K562 (cell line): ENCODE results near the gene RNU1-2. TPM values are rescaled to one million over a fixed set of nuclear protein-coding genes. Genes with fewer than 3 reads are reported as not detected.
"Not testable (repeated sequence)": the region's sequence is repeated elsewhere in the genome, so short reads cannot be mapped to it uniquely, and the experiment has no call there.

Source experiments
- ATAC-seq: fragments of 200-7000 bp; cut with Tn5 transposase; 3 replicates; pipeline ENCODE4 v1.9.1; 2020; ENCODE audit warnings: moderate library complexity
- BruUV-seq: library from RNA; stranded (reverse); fragments of 400-500 nt; replicated peaks from 2 replicates; lab custom pipeline; 2021; lab: Mats Ljungman, UMichigan
- CTCF ChIA-PET: fragments of 300-600 bp; formaldehyde crosslinking; extraction: SDS; loops from one replicate; lab custom pipeline; 2021; ENCODE audit warnings: low intra/inter-chr PET ratio; lab: Yijun Ruan, JAX
- POLR2A ChIA-PET: fragments of 300-600, 350-650 bp; sonication (Branson Sonifier 250); formaldehyde crosslinking; extraction: SDS; loops from one replicate; lab custom pipeline; 2021; ENCODE audit warnings: antibody characterized with exemption, inconsistent platforms; lab: Yijun Ruan, JAX
- DNase-seq, 4 experiments: peaks; one replicate each; pipeline versions ENCODE4 v3.0.0 to v3.0.0-alpha.2; 2011 to 2018; ENCODE audit warnings: low spot score in 3 of 4, mixed read lengths in 3 of 4; ENCODE audit errors: extremely low read depth in 1 of 4
- FAIRE-seq: peaks from 2 replicates; lab custom pipeline; 2011; peaks lifted over from hg19 to GRCh38; lab: Jason Lieb, UNC
- H2AFZ ChIP-seq: 2 replicates; pipeline ENCODE4 v1.6.0; 2011; ENCODE audit warnings: low read depth, low read length, control low read depth, inconsistent platforms
- H3K27ac ChIP-seq: fragments of 200-600 bp; 3 replicates; pipeline ENCODE4 v1.8.0; 2011; ENCODE audit warnings: low read depth, mild to moderate bottlenecking, control low read depth, inconsistent platforms, low read length, moderate library complexity, mixed read lengths; ENCODE audit errors: extremely low read depth
- H3K27me3 ChIP-seq, 2 experiments: fragments of 300-600 bp in 1 of 2; 2 replicates in 1 of 2; 3 replicates in 1 of 2; pipeline versions ENCODE4 v1.6.0 to v1.8.0; 2011; ENCODE audit warnings: inconsistent platforms in 2 of 2, low read length in 2 of 2, mild to moderate bottlenecking in 1 of 2, mixed read lengths in 1 of 2, moderate library complexity in 1 of 2; ENCODE audit not compliant: control insufficient read depth in 2 of 2, insufficient read depth in 2 of 2
- H3K36me3 ChIP-seq: fragments of 300-600 bp; 3 replicates; pipeline ENCODE4 v1.8.0; 2011; ENCODE audit warnings: mild to moderate bottlenecking, low read length, inconsistent platforms; ENCODE audit not compliant: control insufficient read depth, insufficient read depth
- H3K4me1 ChIP-seq, 2 experiments: fragments of 200-600 bp in 1 of 2; replicated peaks in 1 of 2; 2 replicates in 1 of 2; 3 replicates in 1 of 2; pipeline versions ENCODE4 v1.5.1 to v1.8.0; 2011; ENCODE audit warnings: inconsistent platforms in 2 of 2, low read length in 2 of 2, mild to moderate bottlenecking in 1 of 2, mixed read lengths in 1 of 2, moderate library complexity in 1 of 2; ENCODE audit not compliant: control insufficient read depth in 2 of 2, insufficient read depth in 2 of 2
- H3K4me2 ChIP-seq: 2 replicates; pipeline ENCODE4 v1.6.1; 2011; ENCODE audit warnings: low read length, control low read depth, inconsistent platforms, mixed read lengths; ENCODE audit not compliant: insufficient read depth
- H3K4me3 ChIP-seq: fragments of 200-600 bp; sonication (generic), shearing (Covaris generic); 2 replicates; pipeline ENCODE4 v1.5.1; 2016; ENCODE audit warnings: control low read depth, inconsistent platforms
- H3K79me2 ChIP-seq: fragments of 200-600 bp; 3 replicates; pipeline ENCODE4 v1.8.0; 2011; ENCODE audit warnings: low read length, inconsistent platforms; ENCODE audit not compliant: control insufficient read depth, insufficient read depth
- H3K9ac ChIP-seq, 2 experiments: 2 replicates each; pipeline versions ENCODE4 v1.6.0 to v1.6.1; 2011; ENCODE audit warnings: low read depth in 2 of 2, low read length in 2 of 2, control low read depth in 1 of 2, inconsistent platforms in 1 of 2, mild to moderate bottlenecking in 1 of 2, mixed read lengths in 1 of 2; ENCODE audit not compliant: insufficient read depth in 1 of 2
- H3K9me1 ChIP-seq: one replicate; pipeline ENCODE4 v1.6.0; 2011; ENCODE audit warnings: inconsistent platforms, mild to moderate bottlenecking, low read length, moderate library complexity; ENCODE audit not compliant: control insufficient read depth, insufficient read depth
- H3K9me3 ChIP-seq: replicated peaks from 2 replicates; pipeline ENCODE4 v1.5.1; 2011; ENCODE audit warnings: low read depth, low read length, inconsistent platforms; ENCODE audit not compliant: control insufficient read depth, insufficient read depth
- H4K20me1 ChIP-seq: replicated peaks from 2 replicates; pipeline ENCODE4 v1.6.1; 2011; ENCODE audit warnings: low read length, inconsistent platforms, mixed read lengths; ENCODE audit not compliant: control insufficient read depth, insufficient read depth
- EP300 ChIP-seq: IDR thresholded peaks from 2 replicates; pipeline ENCODE4 v1.6.1; 2012; ENCODE audit warnings: low read length, improper control_type of control experiment
- WGBS: fragments of 100-300 bp; shearing (Covaris generic); methylation state at CpG from one replicate; pipeline ENCODE4 v1.1.6; 2016; ENCODE audit warnings: low coverage, mixed read lengths; ENCODE audit not compliant: insufficient coverage; ENCODE audit errors: missing lambda C conversion rate; 5-methylcytosine and 5-hydroxymethylcytosine counted together
- in situ Hi-C: fragments of 300-500 bp; cut with MboI; formaldehyde crosslinking; loops from 4 replicates; pipeline ENCODE4 v1.15.0; 2018; ENCODE audit warnings: inconsistent platforms, mixed read lengths
- intact Hi-C: fragments of 100-400 bp; cut with micrococcal nuclease; formaldehyde crosslinking; loops from 2 replicates; pipeline ENCODE4 v1.14.2; 2022
- polyA plus RNA-seq, 8 experiments: library from polyadenylated mRNA; depleted of rRNA in 4 of 8; stranded (reverse) in 5 of 8; unstranded in 3 of 8; fragments of >200 nt; fragmentation: Nextera tagmentation in 2 of 8; fragmentation: Illumina TruSeq in 1 of 8; extraction: Ambion mirVana in 2 of 8; extraction: Trizol in 1 of 8; gene quantifications; 2 replicates each; pipeline versions ENCODE4 v1.2.1 to v1.2.3, GENCODE V29; 2011 to 2014; ENCODE audit warnings: inconsistent platforms in 1 of 8, missing spikeins in 1 of 8
- total RNA-seq, 7 experiments: library from RNA; depleted of rRNA in 6 of 7; stranded (reverse); fragments of >200 nt in 6 of 7; fragmentation: Illumina TruSeq in 2 of 7; extraction: Trizol in 2 of 7; gene quantifications; 2 replicates each; pipeline versions ENCODE4 v1.2.1 to v1.2.3, GENCODE V29; 2011 to 2021; ENCODE audit warnings: low replicate concordance in 1 of 7
- TF ChIP-seq, protein P1 (sequence below): fragments of 450-650 bp; IDR thresholded peaks from 2 replicates; pipeline ENCODE4 v1.6.1; 2016; ENCODE audit warnings: low read depth

RNU1-2 gene
- total and polyA plus RNA-seq, 9 of the 15 experiments (the other 6 are each of a cell fraction or from before 2014, with no cell fraction given), result under 0.01 to 32,823 (median 2,538) TPM; not detected in 4

GRCh38 chr1:16860048-16860447 is 35.7 kb upstream of the RNU1-2 start (continued):
- TF ChIP-seq, protein P1, sequence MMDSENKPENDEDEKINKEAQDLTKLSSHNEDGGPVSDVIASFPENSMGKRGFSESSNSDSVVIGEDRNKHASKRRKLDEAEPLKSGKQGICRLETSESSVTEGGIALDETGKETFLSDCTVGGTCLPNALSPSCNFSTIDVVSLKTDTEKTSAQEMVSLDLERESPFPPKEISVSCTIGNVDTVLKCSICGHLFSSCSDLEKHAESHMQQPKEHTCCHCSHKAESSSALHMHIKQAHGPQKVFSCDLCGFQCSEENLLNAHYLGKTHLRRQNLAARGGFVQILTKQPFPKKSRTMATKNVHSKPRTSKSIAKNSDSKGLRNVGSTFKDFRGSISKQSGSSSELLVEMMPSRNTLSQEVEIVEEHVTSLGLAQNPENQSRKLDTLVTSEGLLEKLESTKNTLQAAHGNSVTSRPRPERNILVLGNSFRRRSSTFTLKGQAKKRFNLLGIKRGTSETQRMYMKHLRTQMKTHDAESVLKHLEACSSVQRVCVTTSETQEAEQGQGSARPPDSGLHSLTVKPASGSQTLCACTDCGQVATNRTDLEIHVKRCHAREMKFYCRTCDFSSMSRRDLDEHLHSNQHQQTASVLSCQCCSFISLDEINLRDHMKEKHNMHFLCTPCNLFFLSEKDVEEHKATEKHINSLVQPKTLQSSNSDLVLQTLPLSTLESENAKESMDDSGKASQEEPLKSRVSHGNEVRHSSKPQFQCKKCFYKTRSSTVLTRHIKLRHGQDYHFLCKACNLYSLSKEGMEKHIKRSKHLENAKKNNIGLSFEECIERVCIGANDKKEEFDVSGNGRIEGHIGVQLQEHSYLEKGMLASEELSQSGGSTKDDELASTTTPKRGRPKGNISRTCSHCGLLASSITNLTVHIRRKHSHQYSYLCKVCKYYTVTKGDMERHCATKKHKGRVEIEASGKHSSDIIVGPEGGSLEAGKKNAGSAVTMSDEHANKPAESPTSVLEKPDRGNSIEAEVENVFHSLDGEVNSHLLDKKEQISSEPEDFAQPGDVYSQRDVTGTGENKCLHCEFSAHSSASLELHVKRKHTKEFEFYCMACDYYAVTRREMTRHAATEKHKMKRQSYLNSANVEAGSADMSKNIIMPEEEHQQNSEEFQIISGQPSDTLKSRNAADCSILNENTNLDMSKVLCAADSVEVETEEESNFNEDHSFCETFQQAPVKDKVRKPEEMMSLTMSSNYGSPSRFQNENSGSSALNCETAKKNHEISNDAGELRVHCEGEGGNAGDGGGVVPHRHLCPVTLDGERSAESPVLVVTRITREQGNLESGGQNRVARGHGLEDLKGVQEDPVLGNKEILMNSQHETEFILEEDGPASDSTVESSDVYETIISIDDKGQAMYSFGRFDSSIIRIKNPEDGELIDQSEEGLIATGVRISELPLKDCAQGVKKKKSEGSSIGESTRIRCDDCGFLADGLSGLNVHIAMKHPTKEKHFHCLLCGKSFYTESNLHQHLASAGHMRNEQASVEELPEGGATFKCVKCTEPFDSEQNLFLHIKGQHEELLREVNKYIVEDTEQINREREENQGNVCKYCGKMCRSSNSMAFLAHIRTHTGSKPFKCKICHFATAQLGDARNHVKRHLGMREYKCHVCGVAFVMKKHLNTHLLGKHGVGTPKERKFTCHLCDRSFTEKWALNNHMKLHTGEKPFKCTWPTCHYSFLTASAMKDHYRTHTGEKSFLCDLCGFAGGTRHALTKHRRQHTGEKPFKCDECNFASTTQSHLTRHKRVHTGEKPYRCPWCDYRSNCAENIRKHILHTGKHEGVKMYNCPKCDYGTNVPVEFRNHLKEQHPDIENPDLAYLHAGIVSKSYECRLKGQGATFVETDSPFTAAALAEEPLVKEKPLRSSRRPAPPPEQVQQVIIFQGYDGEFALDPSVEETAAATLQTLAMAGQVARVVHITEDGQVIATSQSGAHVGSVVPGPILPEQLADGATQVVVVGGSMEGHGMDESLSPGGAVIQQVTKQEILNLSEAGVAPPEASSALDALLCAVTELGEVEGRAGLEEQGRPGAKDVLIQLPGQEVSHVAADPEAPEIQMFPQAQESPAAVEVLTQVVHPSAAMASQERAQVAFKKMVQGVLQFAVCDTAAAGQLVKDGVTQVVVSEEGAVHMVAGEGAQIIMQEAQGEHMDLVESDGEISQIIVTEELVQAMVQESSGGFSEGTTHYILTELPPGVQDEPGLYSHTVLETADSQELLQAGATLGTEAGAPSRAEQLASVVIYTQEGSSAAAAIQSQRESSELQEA, result peak; percentile 44; the same call in 1 of the 2 replicates
- TF ChIP-seq EP300, result 0 out of 2 replicates have a peak, but pooled peaks have one; percentile 21

DNA sequence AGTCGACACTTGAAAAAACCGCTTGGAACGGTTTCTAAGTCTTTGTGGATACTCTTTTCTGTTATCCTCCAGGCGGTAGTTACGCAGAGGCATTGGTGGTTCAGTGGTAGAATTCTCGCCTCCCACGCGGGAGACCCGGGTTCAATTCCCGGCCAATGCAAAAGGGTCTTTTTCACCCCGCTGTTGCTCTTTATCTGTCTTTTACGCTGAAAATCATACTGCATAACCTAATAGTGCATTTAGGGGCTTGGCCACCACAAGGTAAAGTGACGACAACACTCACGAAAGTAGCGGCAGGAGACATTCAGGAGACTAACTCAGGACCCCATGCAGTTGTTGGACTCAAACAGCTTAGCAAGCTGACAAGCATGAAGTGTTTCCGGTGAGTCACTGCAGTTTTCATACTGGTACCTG is 33.9 kb upstream of the RNU1-2 start:
- DNase-seq, result peak in 1 of 4 experiments; percentile 71
- 28% methylated on average over 12 of the region's 16 CpGs for WGBS
- CTCF ChIA-PET, POLR2A ChIA-PET, H3K27me3 ChIP-seq, intact Hi-C loops, H3K27ac ChIP-seq, H3K9me1 ChIP-seq, H3K4me1 ChIP-seq, H3K36me3 ChIP-seq, H3K9ac ChIP-seq, H3K4me3 ChIP-seq, H3K4me2 ChIP-seq, H3K79me2 ChIP-seq, H4K20me1 ChIP-seq, H3K9me3 ChIP-seq, H2AFZ ChIP-seq: not testable (repeated sequence)
- in situ Hi-C loops, result loop anchor here (5.0 to 25.0 kb wide), 4 partner anchors 135 to 1000 kb away; partner anchors contain the start of genes NECAP2 and SPATA21
- BruUV-seq, result TSS peak; percentile 100
- peak; percentile 96 for ATAC-seq
- peak; percentile 78 for FAIRE-seq
